NCI-H128 (cell line): ENCODE measurements around the gene DSE.

Experiments used
- DNase-seq: peaks from one replicate; lab custom pipeline; 2025; ENCODE audit not compliant: unreplicated experiment; lab: John Stamatoyannopoulos, UW

Gene DSE

GRCh38 chr6:116444575-116444974 is 73.8 kb downstream of the DSE start:
- no peak for DNase-seq

DNA sequence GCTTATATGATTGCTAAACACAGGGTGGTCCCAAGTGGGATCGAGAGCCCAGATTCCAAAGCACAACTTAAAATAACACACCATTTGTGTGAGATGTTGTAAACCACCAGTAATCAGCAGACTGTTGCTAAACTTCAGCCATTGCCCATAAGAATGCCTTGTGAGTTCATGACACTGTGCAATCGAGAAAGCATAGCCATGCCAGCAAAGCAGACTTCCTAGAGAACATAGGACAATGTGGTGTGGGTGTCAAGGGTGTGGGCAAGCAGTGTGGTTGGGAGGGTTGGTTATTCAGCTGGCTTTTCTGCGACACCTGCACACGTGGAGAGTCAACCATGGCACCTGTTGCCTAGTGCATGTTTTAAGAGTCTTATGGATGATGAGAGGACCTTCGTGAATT is 74.4 kb downstream of the DSE start:
- no peak for DNase-seq

GRCh38 chr6:116446399-116446798 is 75.7 kb downstream of the DSE start:
- no peak for DNase-seq

GRCh38 chr6:116447052-116447451 is 76.3 kb downstream of the DSE start:
- DNase-seq = no peak

DNA sequence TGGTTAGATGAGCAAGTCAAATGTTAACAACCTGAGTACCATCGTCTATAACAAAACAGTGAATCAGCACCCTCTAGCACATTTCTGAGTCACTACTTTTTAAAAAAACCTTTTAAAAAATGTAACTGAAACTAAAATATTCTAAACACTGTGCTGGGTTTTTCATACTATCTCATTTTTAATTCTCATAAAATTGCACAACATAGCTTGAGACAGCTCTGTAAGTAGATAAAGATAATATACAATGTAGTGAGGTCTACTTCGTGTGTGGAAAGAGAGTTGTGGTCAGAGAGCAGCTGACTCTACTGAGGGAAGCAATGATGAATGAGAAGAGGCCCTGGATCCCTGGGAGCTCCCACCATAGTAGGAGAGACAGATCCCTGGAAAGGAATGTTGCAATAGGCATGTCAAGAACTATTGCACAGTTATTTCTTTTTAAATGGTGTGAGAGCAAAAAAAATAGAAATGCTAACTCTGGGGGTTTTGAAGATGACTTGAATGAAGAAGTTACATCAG is 76.8 kb downstream of the DSE start:
- no peak for DNase-seq

- DNase-seq = no peak
Measured at GRCh38 chr6:116449565-116449964, 78.8 kb downstream of the DSE start.

DNA sequence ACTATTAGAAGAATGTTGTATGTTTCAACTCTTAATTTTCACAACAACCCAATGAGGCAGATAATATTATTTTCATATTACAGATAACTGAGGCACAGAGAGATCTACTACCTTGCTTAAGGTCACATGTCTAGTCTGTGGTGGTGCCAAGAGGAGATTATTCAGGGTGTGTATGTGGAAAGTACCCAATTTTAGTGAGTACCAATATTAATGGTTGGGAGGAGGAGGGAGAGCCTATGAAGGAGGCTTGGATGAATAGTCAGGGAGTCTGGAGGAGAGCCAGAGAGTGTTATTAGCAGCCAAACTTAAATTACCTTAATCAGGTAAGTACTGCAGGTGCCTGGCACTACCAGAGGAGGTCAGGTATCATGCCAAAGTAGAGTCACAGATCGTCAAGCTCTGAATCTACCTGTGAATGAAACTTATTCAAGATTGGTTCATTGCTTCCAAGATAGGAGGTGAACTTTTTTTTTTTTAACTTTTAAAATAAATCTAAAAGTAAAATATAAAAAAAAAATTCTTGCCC is 79.5 kb downstream of the DSE start:
- no peak for DNase-seq

- DNase-seq = no peak
Measured at GRCh38 chr6:116450769-116451740, 80.3 kb downstream of the DSE start.

DNA sequence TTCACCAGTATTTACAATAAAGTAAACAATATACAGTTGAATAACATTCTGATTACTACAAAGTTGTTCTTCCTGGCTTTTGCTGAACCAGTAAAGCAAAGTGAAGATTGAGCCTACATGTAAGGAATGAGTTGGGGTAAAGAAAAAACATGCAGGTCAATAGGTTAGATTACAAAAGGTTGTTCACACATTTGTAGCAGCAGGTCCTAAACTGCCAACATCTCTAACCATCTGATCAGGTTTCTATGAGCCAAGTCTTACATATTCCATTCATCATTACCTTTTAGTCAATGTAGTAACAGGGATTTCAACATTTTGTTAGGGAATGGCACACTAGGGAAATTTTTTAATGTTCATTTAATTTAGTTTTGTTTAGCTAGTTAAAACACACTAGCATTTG is 81.2 kb downstream of the DSE start:
- DNase-seq = no peak

- DNase-seq = no peak
Measured at GRCh38 chr6:116452531-116452930, 81.8 kb downstream of the DSE start.

DNA sequence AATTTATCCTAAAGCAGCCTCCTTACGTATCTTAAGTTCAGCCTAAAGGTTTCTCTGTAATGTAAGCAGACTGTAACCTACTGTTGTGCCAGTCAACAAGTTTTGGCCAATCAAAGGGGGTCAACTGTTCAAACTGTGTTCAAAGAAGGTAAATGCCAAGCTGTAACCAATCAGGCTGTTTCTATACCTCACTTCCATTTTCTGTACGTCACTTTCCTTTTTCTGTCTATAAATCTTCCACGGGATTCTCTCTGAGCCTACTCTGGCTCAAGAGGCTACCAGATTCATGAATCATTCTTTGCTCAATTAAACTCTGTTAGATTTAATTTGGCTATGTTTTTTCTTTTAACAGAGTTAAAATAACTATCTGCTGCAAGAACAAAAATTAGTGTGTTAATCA is 85.4 kb downstream of the DSE start:
- no peak for DNase-seq

DNA sequence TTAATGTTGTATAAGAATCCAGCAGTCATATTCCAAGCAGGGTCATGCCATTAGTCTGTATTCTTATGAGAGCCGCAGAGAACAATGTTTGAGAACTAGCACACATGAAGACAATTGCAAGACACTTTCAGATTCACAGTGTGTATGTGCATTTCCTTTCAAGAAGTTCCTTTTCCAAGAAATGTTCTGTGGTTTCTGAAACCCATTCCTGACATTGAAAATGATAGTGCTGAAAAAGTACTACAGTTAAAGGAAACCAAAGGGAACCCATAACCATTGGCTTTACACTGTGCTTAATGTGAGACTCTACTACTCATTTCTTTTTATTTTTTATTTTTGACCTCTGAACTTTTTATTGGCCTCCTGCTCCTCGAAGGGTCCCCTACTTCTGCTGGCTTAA is 86.2 kb downstream of the DSE start:
- DNase-seq = no peak

DNA sequence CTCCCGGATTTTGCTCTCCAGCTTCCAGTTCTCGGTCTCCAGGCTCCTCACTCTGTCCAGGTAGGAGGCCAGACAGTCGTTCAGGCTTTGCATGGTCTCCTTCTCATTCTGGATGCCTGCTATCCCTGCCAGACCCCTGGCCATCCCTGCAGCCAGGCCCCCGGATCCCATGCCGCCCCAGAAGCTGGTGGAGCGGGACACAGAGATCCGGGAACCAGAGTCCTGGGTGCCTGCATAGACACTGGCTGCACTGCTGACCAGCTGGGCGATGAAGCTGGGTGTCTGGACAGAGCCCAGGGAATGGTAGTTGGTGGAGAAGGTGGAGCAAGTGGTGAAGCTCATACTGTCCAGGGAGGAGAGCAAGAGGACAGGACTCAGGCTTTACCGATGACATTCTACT is 87.5 kb downstream of the DSE start:
- no peak for DNase-seq

- DNase-seq = no peak
Measured at GRCh38 chr6:116459927-116460326, 89.2 kb downstream of the DSE start.

GRCh38 chr6:116461331-116461931 is 90.7 kb downstream of the DSE start, which contains the start of gene CALHM6:
Gene CALHM6 (plus strand): TSS chr6:116461375. CDS start chr6:116461930, 555 bp downstream.
- no peak for DNase-seq

DNA sequence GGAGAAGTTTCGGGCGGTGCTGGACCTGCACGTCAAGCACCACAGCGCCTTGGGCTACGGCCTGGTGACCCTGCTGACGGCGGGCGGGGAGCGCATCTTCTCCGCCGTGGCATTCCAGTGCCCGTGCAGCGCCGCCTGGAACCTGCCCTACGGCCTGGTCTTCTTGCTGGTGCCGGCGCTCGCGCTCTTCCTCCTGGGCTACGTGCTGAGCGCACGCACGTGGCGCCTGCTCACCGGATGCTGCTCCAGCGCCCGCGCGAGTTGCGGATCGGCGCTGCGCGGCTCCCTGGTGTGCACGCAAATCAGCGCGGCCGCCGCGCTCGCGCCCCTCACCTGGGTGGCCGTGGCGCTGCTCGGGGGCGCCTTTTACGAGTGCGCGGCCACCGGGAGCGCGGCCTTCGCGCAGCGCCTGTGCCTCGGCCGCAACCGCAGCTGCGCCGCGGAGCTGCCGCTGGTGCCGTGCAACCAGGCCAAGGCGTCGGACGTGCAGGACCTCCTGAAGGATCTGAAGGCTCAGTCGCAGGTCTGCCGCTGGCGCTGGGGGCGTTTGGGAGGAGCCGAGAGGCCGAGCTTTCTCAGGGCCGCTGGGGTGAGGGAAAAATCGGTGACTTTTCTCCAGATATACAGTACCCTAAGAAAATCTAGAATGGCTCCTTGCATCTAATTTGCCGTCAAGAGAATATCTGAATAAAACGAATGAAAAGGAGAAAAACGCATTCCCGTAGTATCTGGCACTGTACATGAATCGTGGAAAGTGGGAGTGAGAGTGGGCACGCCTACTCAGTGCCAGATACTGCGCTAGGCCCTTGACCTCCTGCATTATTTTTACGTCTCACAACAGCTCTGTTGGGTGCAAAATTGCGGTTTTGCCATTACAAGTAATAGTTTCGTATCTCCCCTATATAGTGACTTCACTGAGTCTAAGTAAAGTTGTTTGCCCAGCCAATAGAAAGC is 91.5 kb downstream of the DSE start:
- no peak for DNase-seq

DNA sequence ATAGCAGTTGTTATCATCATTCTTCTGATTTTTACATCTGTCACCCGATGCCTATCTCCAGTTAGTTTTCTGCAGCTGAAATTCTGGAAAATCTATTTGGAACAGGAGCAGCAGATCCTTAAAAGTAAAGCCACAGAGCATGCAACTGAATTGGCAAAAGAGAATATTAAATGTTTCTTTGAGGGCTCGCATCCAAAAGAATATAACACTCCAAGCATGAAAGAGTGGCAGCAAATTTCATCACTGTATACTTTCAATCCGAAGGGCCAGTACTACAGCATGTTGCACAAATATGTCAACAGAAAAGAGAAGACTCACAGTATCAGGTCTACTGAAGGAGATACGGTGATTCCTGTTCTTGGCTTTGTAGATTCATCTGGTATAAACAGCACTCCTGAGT is 92.6 kb downstream of the DSE start:
- no peak for DNase-seq

GRCh38 chr6:116465246-116465645 is 94.5 kb downstream of the DSE start:
- DNase-seq = no peak

DNA sequence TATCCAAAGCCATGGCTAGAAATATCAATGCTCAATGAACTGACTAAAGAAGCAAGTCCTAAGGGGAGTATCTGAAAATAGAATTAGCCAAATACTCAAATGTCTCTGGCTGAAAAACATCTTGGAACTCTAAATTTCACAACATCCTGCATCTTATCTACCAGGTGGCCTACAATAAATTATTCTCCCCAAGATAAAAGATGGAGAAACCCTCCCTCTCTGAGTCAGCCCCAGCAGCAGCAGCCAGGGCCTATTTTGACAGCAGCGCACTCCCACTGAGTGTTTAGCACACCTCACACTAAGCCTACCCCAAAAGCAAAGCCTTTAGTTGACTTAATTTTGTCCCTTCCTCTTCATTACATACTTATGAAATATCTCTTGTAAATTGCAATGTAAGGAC is 96.3 kb downstream of the DSE start:
- no peak for DNase-seq

- DNase-seq = no peak
Measured at GRCh38 chr6:116467514-116467913, 96.8 kb downstream of the DSE start.

DNA sequence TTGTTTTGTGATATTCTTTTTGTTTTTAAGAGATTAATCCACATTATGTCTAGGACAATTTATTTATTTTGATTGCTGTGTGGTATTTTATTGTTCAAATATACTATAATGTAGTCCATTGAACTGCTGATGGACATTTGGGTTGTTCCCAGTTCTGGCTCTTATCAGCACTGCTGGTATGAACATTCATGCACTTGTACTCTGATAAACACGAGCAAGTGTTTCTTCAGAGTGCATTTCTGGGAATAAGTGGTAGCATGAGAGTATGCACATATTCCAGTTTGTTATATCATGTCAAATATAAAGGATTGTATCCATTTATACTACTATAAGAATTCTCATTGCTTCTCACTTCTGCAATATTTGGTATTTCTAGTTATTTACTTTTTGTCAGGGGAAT is 97.5 kb downstream of the DSE start:
- DNase-seq = no peak
